Rectal smooth muscle tissue (tissue), 1 donor: Measurements from ENCODE around the gene DNAI1.
A peak's percentile ranks its signal among the peaks of the same experiment; 100 is the strongest.

Experiments used
- H3K27ac ChIP-seq: one replicate; pipeline ENCODE4 v1.7.0; 2013; ENCODE audit warnings: low read depth, low read length, inconsistent platforms
- H3K27me3 ChIP-seq: one replicate; pipeline ENCODE4 v1.7.0; 2013; ENCODE audit warnings: low read length; ENCODE audit not compliant: control insufficient read depth, insufficient read depth
- H3K36me3 ChIP-seq: one replicate; pipeline ENCODE4 v1.7.0; 2013; ENCODE audit warnings: low read length; ENCODE audit not compliant: control insufficient read depth, insufficient read depth
- H3K4me1 ChIP-seq: one replicate; pipeline ENCODE4 v1.7.0; 2013; ENCODE audit warnings: low read length; ENCODE audit not compliant: control insufficient read depth, insufficient read depth
- H3K4me3 ChIP-seq: one replicate; pipeline ENCODE4 v1.7.0; 2013; ENCODE audit warnings: low read length
- H3K9ac ChIP-seq: one replicate; pipeline ENCODE4 v1.7.0; 2013; ENCODE audit warnings: low read length

Gene DNAI1

GRCh38 chr9:34498553-34498952, 39.9 kb downstream of the DNAI1 start:
- Histone ChIP-seq H3K4me1 (peaks cover 15% of the 10 kb centered on the region), H3K27me3 (no peaks in the 10 kb centered on the region), H3K4me3 (no peak overlapping the region), H3K36me3 (no peaks in the 10 kb centered on the region), H3K9ac (no peak overlapping the region), H3K27ac (no peak overlapping the region)

DNA sequence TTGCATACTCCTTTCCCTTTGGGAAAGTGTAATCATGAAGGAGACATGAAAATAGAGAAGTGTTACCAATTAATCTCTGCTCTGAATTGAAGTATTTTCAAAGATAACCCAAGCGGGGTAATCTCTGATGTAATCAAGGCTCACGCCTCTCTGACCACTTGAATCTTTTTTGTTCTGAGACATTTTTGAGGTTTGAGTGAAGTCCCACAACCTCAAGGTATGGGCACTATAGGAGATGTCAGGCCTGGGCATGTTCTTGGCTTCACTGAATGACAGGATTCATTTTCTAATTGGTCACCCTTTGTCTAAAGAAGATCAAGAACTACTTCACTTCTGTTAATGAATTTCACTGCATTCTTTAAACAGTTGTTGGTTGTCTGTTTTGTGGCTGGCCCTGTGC, 40.5 kb downstream of the DNAI1 start:
- no peak overlapping the region for H3K9ac ChIP-seq

DNA sequence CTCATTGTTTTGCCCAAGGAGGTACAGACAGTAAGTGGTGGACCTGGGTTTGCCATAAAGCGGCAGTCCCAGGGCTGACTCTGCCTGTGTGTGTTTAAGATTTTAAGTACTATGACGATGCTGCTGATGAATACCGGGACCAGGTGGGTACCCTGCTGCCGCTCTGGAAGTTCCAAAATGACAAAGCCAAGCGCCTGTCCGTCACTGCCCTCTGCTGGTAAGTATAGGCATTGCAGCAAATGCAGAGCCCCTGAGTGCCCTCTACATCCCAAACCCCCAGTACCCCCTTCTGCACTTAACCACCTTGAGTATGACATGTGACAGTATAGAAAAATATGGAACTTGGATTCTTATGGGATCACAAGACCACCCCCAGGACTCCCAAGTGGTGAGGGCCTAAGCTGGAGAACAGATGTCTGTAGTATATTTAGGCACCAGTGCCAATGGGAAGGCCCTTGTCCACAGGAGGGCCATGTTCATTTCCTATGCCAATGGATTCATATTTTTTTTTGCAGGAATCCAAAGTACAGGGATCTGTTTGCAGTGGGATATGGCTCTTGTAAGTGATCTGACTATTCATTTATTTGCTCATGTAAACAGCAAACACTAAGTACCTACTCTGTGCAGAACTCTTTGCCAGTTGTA, 42.1 kb downstream of the DNAI1 start:
- Histone ChIP-seq H3K4me3 (no peak overlapping the region), H3K27me3 (no peaks in the 10 kb centered on the region), H3K4me1 (peaks cover 15% of the 10 kb centered on the region), H3K9ac (no peak overlapping the region), H3K27ac (no peak overlapping the region), H3K36me3 (no peaks in the 10 kb centered on the region)

More for the DNA sequence above, 40.5 kb downstream of the DNAI1 start:
- Histone ChIP-seq H3K36me3 (no peaks in the 10 kb centered on the region), H3K27ac (no peak overlapping the region), H3K27me3 (no peaks in the 10 kb centered on the region), H3K4me3 (no peak overlapping the region), H3K4me1 (peaks cover 15% of the 10 kb centered on the region)

DNA sequence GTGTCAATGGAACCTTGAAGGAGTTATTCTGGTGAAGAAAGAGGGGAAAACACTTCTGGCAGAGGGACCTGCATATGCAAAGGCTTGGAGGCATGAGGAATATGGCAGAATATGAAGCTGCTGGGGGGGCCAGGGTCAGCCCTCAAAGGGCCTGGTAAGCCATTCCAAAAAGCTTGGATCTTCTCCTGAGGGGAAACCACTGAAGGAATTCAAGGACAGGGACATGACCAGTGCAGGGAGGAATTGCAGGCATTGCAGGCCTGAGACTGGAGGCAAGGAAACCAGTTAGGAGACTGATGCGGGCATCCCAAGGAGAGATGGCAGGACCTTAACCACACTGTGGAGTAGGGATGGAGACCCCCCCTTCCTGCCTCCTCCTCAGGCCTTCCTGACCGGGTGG, 42.8 kb downstream of the DNAI1 start:
- H3K27me3 ChIP-seq, result no peaks in the 10 kb centered on the region
- H3K9ac ChIP-seq, result no peak overlapping the region
- H3K27ac ChIP-seq, result peak overlapping the region; percentile 4
- no peak overlapping the region for H3K4me3 ChIP-seq
- no peaks in the 10 kb centered on the region for H3K36me3 ChIP-seq
- H3K4me1 ChIP-seq, result peaks cover 15% of the 10 kb centered on the region

GRCh38 chr9:34501889-34502425, 43.4 kb downstream of the DNAI1 start:
- Histone ChIP-seq H3K27ac (peak overlapping the region; percentile 4), H3K9ac (no peak overlapping the region), H3K4me1 (peaks cover 15% of the 10 kb centered on the region), H3K27me3 (no peaks in the 10 kb centered on the region), H3K4me3 (no peak overlapping the region), H3K36me3 (no peaks in the 10 kb centered on the region)

GRCh38 chr9:34502471-34502870, 43.9 kb downstream of the DNAI1 start:
- Histone ChIP-seq H3K9ac (no peak overlapping the region), H3K4me1 (peaks cover 15% of the 10 kb centered on the region), H3K27ac (no peak overlapping the region), H3K4me3 (no peak overlapping the region), H3K36me3 (no peaks in the 10 kb centered on the region), H3K27me3 (no peaks in the 10 kb centered on the region)

DNA sequence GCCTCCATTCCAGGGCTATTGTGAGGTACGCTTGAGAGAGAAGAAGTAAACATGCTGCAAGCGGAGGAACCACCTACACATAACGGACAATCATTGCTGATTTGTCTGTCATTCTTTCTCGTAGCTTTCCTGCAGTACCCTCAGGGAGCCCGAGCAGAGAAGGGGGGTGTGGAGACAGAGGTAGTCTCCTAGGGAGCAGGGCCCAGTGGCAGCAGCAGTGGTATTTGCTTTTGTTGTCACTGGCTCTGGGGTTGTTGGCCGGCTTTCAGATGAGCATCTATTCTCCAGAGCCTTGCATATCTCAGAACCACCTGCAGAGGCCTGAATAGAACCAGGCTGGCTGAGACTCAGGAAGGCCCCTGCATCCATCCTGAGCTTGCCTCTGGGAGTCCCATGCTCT, 44.3 kb downstream of the DNAI1 start:
- Histone ChIP-seq H3K27me3 (no peaks in the 10 kb centered on the region), H3K9ac (no peak overlapping the region), H3K4me1 (peaks cover 15% of the 10 kb centered on the region), H3K27ac (no peak overlapping the region), H3K4me3 (no peak overlapping the region), H3K36me3 (no peaks in the 10 kb centered on the region)

- H3K4me3 ChIP-seq, result no peak overlapping the region
- peaks cover 15% of the 10 kb centered on the region for H3K4me1 ChIP-seq
- no peak overlapping the region for H3K9ac ChIP-seq
- H3K36me3 ChIP-seq, result no peaks in the 10 kb centered on the region
- H3K27ac ChIP-seq, result no peak overlapping the region
- H3K27me3 ChIP-seq, result no peaks in the 10 kb centered on the region
Observed at GRCh38 chr9:34503406-34503805, 44.8 kb downstream of the DNAI1 start.

DNA sequence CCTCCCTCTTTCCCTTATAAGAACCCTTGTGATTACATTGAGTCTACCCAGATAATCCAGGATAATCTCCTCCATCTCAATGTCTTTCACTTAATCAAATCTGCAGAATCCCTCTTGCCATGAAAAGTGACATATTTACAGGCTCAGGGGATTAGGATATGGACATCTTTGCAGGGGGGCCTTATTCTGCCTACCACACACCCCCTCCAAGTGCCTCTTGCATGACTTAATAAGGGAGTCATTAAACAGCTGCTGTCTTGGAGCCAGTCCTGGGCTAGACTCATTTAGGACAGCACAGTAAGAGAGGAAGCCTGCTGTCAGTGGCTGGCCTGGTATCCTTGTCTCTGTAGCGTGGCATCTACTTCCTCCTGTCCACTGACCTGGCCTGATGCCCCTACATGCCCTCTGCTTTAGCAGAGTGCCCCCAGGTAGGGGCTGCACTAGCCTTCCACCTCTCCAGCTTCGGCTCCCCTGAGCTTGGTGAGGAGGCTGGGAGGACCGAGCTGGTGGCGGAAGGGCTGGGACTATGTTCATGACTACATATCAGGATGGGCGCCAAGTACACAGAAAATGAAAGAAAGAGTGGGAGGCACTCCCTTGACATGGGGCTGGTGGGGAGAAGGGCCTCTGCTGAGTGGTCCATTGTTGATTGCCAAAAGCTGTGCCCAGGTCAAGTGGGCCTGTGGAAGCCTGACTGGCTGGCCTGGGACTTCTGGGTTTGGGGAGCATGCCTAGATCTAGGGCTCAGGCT, 46.9 kb downstream of the DNAI1 start:
- no peaks in the 10 kb centered on the region for H3K36me3 ChIP-seq
- no peak overlapping the region for H3K4me3 ChIP-seq
- no peak overlapping the region for H3K27ac ChIP-seq
- no peaks in the 10 kb centered on the region for H3K27me3 ChIP-seq
- H3K4me1 ChIP-seq, result peaks cover 15% of the 10 kb centered on the region
- H3K9ac ChIP-seq, result no peak overlapping the region

DNA sequence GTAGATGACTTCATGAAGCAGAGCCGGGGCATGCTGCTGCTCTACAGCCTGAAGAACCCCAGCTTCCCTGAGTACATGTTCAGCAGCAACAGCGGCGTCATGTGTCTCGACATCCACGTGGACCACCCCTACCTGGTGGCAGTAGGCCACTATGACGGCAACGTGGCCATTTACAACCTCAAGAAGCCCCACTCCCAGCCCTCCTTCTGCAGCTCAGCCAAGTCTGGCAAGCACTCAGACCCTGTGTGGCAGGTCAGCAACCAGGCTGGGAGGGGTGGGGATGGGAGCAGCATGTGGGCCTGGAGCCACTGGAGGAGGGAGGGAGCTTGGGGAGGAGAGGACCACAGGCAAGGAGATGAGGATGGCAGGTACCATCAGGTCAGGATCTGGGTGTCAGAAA, 48.0 kb downstream of the DNAI1 start:
- H3K27me3 ChIP-seq, result no peaks in the 10 kb centered on the region
- peak overlapping the region; percentile 11 for H3K4me3 ChIP-seq
- H3K4me1 ChIP-seq, result peaks cover 12% of the 10 kb centered on the region
- H3K27ac ChIP-seq, result no peak overlapping the region
- H3K9ac ChIP-seq, result no peak overlapping the region
- no peaks in the 10 kb centered on the region for H3K36me3 ChIP-seq

- Histone ChIP-seq H3K4me3 (no peak overlapping the region), H3K9ac (no peak overlapping the region), H3K27me3 (no peaks in the 10 kb centered on the region), H3K4me1 (peaks cover 3% of the 10 kb centered on the region), H3K27ac (no peak overlapping the region), H3K36me3 (no peaks in the 10 kb centered on the region)
Observed at GRCh38 chr9:34507556-34507955, 49.0 kb downstream of the DNAI1 start.

- H3K27me3 ChIP-seq, result no peaks in the 10 kb centered on the region
- H3K27ac ChIP-seq, result no peak overlapping the region
- H3K4me3 ChIP-seq, result no peak overlapping the region
- H3K9ac ChIP-seq, result no peak overlapping the region
- no peaks in the 10 kb centered on the region for H3K36me3 ChIP-seq
- H3K4me1 ChIP-seq, result no peaks in the 10 kb centered on the region
Observed at GRCh38 chr9:34507966-34508365, 49.4 kb downstream of the DNAI1 start.

GRCh38 chr9:34508463-34508862, 49.9 kb downstream of the DNAI1 start:
- Histone ChIP-seq H3K9ac (no peak overlapping the region), H3K27me3 (no peaks in the 10 kb centered on the region), H3K36me3 (no peaks in the 10 kb centered on the region), H3K4me1 (no peaks in the 10 kb centered on the region), H3K4me3 (no peak overlapping the region), H3K27ac (no peak overlapping the region)
